HG03354 (cell line): ENCODE results near the gene PLXNA2.

Source experiments
- ATAC-seq: cut with Tn5 transposase; IDR thresholded peaks from one replicate; pipeline ENCODE4 v1.9.1; 2021; ENCODE audit warnings: mild to moderate bottlenecking; ENCODE audit not compliant: unreplicated experiment, poor library complexity, severe bottlenecking

The PLXNA2 gene

GRCh38 chr1:208108646-208109330 lies 135.4 kb downstream of the PLXNA2 start:
- ATAC-seq: no peak

- ATAC-seq: no peak
These were observed 136.0 kb downstream of the PLXNA2 start for GRCh38 chr1:208108213-208108608.

DNA sequence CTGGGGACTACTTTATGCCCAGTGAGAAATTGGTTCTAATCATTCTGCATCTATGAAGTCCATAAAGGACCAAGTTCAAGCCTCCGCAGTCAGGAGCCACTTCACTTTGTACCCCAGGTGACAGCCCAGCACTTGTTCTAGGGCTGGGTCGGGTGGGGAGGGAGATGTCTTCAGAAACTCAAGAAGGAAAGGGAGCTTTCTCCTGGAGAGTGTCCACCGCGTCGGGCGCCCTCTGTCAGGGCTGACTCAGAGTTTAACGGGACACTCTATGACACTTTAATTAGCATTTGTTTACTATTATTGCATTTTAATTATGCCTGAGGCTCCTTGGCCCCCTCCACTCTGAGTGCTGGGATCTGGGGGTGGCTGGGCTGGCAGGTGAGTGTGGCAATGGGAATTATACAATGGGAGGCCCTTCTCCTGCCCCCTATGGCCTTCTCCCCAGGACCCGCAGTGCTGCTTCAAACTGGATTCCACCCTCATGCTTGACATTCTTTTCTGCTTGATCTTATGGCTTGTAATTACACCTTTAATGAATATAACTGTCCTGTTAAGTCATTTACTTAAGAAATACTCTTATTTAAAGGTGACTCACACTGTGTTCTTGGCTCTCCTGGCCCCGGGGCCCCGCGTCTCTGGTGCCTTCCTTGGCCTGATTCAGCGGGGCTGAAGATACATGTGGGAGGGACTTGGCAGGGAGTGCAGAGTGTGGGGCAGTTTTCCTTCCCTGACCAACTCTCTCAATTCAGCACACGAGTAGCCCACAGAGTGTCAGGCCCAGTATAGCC lies 136.6 kb downstream of the PLXNA2 start:
- no peak for ATAC-seq

GRCh38 chr1:208106218-208106617 lies 138.0 kb downstream of the PLXNA2 start:
- no peak for ATAC-seq

DNA sequence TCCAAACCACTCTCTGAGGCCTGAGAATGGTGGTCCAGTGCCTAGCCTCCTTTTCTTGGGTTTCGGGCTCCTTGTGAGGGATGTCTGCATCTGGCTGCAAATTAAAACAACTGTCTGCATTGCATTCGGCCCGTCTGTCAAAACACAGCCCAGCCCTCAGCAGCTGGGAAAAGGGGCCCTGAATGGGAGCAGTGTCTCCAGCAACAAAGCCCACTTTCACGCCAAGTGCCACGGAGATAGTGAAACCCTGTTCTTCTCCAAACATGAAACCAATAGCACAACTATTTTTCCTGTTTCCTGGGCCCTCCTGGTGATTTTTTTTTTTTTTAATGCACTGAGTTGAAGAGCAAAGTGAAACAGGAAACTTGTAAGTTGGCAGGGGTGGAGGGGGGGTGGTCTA lies 138.4 kb downstream of the PLXNA2 start:
- ATAC-seq: no peak

- ATAC-seq: no peak
These were observed 140.3 kb downstream of the PLXNA2 start for GRCh38 chr1:208103597-208104513.

GRCh38 chr1:208101661-208102431 lies 142.3 kb downstream of the PLXNA2 start:
- ATAC-seq: no peak

GRCh38 chr1:208100906-208101305 lies 143.3 kb downstream of the PLXNA2 start:
- ATAC-seq: no peak

- ATAC-seq: no peak
These were observed 144.1 kb downstream of the PLXNA2 start for GRCh38 chr1:208100106-208100505.

DNA sequence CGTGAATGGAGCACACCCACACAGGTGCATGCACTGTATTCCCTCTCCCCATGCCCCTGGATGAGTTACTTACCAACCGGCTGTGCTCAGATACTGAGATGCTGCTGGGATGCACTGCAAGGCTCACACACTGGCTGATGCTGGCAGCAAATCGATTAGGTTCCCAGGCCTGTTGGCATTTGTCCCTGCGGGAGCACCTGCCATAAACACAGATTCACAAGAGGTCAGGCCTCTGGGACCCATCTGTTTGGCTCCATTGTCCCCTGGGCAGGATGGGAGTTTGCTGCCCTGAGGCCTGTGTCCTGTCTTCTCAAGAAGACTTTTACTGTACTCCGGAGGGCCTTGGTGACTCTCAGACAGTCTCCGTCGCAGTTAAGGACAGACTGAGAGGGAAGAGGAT lies 145.4 kb downstream of the PLXNA2 start:
- ATAC-seq: no peak

DNA sequence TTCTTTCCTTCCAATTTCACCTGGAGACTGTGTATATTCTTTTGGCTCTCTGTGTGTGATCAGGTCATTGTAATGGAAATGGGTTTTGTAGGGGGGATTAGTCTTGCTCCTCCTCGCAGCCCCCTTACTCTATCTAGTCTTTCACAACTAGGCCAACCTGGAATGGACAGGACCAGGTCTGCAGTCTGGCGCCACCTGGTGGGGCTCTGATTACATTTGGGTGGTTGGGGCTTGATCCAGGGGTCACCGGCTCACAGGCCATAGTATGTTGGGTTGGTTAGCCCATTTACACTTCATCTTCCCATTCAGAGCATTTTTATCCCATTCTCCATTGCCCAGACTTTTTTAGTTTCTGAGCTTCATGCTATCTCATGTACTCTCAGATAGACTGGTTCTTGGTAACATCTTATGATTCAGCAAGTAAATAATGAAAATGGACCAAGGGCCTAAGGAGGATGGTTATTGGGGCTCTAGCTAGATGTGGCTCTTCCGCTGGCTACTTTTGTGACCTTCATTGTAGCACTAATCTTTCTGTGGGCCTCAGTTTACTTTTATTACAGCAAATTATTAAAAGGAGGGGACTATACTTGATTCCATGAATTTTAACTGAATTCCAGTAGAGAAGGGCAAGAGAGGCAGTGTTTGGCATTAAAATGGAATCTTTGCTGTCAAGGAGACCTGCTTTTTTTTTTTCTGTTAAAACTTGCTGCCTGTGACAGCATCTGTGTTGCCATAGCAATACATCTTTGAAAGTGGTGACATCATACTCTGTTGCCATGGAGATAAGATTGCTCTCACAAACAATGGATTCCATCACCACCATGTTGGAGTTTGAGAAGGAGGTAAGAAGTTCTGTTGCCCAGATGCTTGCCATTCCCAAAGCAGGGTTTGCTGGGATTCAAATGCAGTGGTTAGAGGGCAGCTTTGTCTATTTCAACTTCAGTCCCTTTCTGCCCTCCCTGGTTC lies 150.1 kb downstream of the PLXNA2 start:
- ATAC-seq: peak; percentile 76

DNA sequence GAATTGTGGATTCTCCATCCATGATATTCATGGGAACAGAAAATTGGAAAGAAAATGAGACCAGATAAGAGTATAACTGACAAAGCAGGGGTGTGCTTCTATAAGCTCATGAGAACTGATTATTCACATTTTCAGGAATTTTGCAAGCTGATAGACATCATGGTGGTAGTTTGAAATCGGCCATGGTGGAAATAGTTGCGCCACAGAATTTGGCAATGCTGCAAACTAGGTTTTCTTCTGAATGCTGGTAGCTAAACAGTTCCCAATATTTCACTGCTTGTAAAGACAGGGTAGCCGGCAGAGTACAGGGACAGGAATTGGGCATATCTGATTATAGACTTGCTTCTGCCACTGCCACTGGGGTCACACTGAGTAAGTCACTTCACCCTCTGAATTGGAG lies 151.1 kb downstream of the PLXNA2 start:
- no peak for ATAC-seq

DNA sequence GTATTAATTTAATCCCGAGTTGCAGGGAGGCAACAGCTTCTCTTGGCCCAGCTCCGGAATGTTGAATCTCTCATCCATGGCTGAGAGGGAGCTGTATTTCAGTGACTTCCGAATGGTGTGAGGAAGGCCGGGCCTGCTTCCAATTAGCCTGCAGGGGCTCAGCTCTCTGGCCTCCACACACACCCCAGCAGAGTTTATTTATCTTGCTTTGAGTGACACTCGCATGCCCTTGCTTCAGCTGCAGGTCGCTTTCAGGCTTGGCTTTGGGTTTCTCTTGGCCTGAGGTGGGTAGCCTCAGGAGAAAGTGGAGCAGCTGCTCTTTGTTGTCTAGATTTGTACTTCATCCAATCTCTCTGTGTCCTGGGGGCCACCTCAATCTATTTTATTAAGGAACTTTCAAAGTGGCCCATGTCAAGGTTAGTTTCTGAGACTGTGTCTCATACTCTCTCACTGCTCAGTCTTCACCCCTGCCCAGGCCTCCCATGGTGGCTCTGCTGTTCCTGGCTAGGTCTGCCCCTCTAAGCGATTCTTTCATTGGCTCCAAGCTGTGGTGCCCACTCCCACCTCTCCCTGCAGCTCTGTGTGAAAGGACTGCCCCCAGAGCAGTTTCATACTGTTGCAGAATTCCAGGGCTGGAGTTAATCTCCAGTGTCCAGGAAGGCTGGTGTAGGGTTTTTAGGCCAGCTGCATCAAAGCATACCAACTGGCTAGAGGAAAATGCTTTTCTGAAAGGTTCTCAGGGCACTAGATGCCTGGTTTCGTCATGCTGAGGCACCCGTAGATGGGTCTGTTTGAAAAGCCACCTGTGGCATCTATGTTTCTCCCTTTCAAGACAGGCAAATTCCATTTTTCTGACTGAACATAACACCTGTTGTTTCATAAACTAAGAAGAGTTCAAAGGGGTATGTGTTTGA lies 153.5 kb downstream of the PLXNA2 start:
- no peak for ATAC-seq

DNA sequence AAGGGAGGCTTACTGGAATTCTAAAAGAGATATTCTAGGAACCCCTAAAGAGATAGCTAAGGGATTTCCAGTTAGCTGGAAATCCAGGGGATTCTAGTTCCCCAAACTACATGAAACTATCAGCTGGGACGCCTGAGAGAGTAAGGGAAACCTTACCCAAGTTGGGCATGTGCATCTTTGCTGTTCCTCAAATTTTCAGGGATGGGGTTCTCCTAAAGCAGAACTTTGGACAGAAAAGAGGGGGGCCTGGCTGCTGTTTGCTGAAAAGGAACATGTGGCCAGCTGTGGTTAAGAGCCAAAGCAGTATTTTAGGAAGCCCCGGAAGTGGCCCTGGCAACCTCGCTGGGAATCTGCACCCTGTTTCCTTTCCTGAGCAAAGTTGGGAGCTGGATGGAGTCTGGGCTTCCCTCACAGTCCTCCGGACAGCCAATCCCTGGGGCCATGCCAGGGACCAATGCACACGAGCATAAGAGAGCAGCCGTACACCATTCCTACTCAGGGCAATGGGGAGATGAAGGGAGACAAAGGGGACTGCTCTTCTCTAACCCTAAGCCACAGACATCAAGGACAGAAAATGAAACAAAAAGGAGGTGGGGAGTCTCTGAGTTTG lies 154.3 kb downstream of the PLXNA2 start:
- ATAC-seq: no peak

- no peak for ATAC-seq
These were observed 155.0 kb downstream of the PLXNA2 start for GRCh38 chr1:208089149-208089548.

- ATAC-seq: no peak
These were observed 155.9 kb downstream of the PLXNA2 start for GRCh38 chr1:208088319-208088718.
